Measurements from ENCODE around the gene MYO1A. TPM values are rescaled to one million over a fixed set of nuclear protein-coding genes. Genes with fewer than 3 reads are reported as not detected.

Gene MYO1A
- total and polyA plus RNA-seq, 2 of the 13 experiments (the other 11 are each of a cell fraction or from before 2014, with no cell fraction given), result 5.3 to 6.0 TPM

GRCh38 chr12:57088354-57089270 lies 38.7 kb upstream of the MYO1A start, which contains the start of gene NAB2 (continued):
- no peak for TF ChIP-seq ZNF652 (CRISPR knock-in tag; IDR thresholded peaks at IDR 0.05; ENCODE audit: borderline replicate concordance, low read depth)
- no peak for TF ChIP-seq EZH2 (conservative IDR thresholded peaks at IDR 0.05; ENCODE audit: low read depth, low read length)
- no peak for TF ChIP-seq ZNF432 (CRISPR knock-in tag; IDR thresholded peaks at IDR 0.05; ENCODE audit: borderline replicate concordance)
- no peak for TF ChIP-seq GMEB2 (CRISPR knock-in tag; IDR thresholded peaks at IDR 0.05; ENCODE audit: low read depth)
- no peak for TF ChIP-seq TSC22D2 (CRISPR knock-in tag; IDR thresholded peaks at IDR 0.05; ENCODE audit: borderline replicate concordance)
- TF ChIP-seq HMGA1 (CRISPR knock-in tag; conservative IDR thresholded peaks at IDR 0.05), result no peak
- no peak for TF ChIP-seq ZNF280B (CRISPR knock-in tag; IDR thresholded peaks at IDR 0.05; ENCODE audit: borderline replicate concordance)
- no peak for TF ChIP-seq ZNF3 (CRISPR knock-in tag; IDR thresholded peaks at IDR 0.05)
- TF ChIP-seq YEATS4 (CRISPR knock-in tag; IDR thresholded peaks at IDR 0.05; ENCODE audit: borderline replicate concordance), result peak; percentile 84; the same call in 1 of the 2 replicates
- TF ChIP-seq ZNF629 (CRISPR knock-in tag; conservative IDR thresholded peaks at IDR 0.05), result no peak; the same call in none of the 2 replicates
- peak; percentile 92 for TF ChIP-seq MXI1 (IDR thresholded peaks at IDR 0.05; ENCODE audit: borderline replicate concordance, low read depth, low read length)
- no peak for TF ChIP-seq DDIT3 (CRISPR knock-in tag; IDR thresholded peaks at IDR 0.05)
- TF ChIP-seq SNAPC5 (CRISPR knock-in tag; IDR thresholded peaks at IDR 0.05; ENCODE audit: borderline replicate concordance), result no peak
- no peak; the same call in 1 of the 2 replicates for TF ChIP-seq KDM4B (CRISPR knock-in tag; IDR thresholded peaks at IDR 0.05)
- 0 out of 2 replicates have a peak, but pooled peaks have one; percentile 44 for TF ChIP-seq HNRNPL (IDR thresholded peaks at IDR 0.05; ENCODE audit: low read depth, low read length)
- no peak for TF ChIP-seq ARNT (IDR thresholded peaks at IDR 0.05)
- no peak for TF ChIP-seq HOMEZ (CRISPR knock-in tag; IDR thresholded peaks at IDR 0.05; ENCODE audit: low read depth)
- TF ChIP-seq NFAT5 (CRISPR knock-in tag; IDR thresholded peaks at IDR 0.05), result no peak; the same call in 1 of the 2 replicates

Data from HepG2 (cell line).